Islet precursor cell (in vitro differentiated cells): ENCODE results near the gene ETS1.
A peak's percentile ranks its signal among the peaks of the same experiment; 100 is the strongest.

ENCODE experiments used
- DNase-seq: peaks from one replicate; pipeline ENCODE4 v3.0.0-alpha.2; 2018

Gene ETS1

GRCh38 chr11:128419012-128419767 lies 168.2 kb downstream of the ETS1 start:
- peak; percentile 82 for DNase-seq

- DNase-seq, result no peak
These were observed 169.6 kb downstream of the ETS1 start for GRCh38 chr11:128417607-128418324.

GRCh38 chr11:128416976-128417375 lies 170.4 kb downstream of the ETS1 start:
- DNase-seq, result no peak

- no peak for DNase-seq
These were observed 171.8 kb downstream of the ETS1 start for GRCh38 chr11:128415539-128415938.

- DNase-seq, result no peak
These were observed 174.2 kb downstream of the ETS1 start for GRCh38 chr11:128412847-128413791.

- DNase-seq, result no peak
These were observed 175.5 kb downstream of the ETS1 start for GRCh38 chr11:128411812-128412211.

- no peak for DNase-seq
These were observed 176.2 kb downstream of the ETS1 start for GRCh38 chr11:128411150-128411549.

- DNase-seq, result no peak
These were observed 177.9 kb downstream of the ETS1 start for GRCh38 chr11:128409476-128409875.
